DMS79 treated with DMSO at 0.1 percent for 48 hours (cell line): ENCODE data around the gene MUC5AC.
"Not testable (repeated sequence)": the region's sequence is repeated elsewhere in the genome, so short reads cannot be mapped to it uniquely, and the experiment has no call there.

ENCODE experiments used
- DNase-seq: peaks from one replicate; lab custom pipeline; 2025; lab: John Stamatoyannopoulos, UW

Gene MUC5AC

DNA sequence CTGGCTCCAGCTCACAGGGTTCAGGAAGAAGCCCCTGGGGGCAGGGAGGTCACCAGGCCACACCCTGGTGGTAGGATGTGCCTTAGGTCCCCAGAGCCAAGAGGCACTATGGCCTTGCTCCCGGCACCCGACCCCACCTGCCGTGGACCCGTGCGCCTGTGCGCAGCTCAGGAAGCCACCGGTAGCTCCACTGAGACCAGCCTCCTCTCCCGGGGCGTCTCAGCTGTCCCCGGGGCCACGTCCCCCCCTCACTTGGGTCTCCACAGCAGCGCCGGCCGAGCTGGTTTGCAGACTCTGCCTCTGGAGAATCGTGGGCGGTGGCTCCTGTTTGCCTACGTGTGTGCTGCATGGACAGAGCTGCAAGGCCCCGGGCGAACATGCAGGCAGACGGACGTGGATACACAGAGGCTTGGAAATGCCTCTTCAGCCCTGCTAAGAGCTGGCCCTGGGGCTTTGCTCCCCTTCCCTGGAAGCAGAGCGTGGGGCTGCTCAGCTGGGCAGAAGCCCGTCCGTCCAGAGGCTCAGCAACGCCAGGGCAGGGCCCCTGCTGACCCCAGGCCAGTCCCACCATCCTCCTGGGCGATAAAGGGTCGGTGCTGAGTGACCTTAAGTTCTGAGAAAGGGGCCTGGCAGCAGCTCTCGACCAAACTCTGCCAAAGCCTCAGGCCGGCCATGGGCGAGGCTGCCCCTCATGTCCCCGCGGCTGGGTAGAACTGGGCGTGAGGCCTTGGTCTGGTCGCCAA is 49.8 kb downstream of the MUC5AC start:
- no peak for DNase-seq

- no peak for DNase-seq
Measured at GRCh38 chr11:1208144-1208393, 50.3 kb downstream of the MUC5AC start.

DNA sequence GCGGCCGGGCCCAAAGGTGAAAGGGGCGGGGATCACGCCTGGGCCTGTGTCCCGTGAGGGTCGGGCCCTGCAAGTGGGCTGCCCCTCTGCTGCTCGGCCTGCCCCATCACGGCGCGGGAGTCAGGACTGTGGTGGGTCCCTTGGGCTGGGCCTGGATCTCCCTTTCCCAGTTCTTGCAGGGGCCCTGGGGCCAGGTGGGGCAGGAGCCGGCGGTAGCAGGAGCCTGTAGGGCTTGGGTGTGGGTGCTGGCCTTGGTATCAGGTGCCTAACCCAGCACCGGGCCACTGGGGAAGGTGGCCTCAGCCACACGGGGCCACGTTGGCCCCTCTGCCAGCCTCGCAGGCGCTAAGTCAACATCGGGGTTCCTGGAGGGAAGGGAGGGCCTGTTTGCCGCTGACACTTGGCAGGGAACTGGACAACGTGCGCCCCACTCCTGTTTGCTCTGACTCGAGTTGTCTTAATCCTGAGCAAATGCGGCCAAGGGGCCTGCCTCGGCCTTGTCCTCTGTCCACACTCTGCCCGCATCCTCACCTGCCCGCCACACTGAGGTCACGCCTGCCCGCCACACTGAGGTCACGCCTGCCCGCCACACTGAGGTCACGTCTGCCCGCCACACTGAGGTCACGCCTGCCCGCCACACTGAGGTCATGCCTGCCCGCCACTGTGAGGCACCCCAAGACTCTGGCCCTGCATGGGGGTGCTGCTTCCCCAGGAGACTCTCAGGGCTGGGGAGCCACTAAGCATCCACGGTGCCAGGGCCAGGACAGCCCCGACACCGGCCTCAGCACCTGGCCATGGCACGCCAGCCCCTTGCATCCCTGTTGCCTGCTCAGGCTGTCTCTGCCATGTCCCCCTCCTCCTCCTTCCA is 50.9 kb downstream of the MUC5AC start:
- no peak for DNase-seq

DNA sequence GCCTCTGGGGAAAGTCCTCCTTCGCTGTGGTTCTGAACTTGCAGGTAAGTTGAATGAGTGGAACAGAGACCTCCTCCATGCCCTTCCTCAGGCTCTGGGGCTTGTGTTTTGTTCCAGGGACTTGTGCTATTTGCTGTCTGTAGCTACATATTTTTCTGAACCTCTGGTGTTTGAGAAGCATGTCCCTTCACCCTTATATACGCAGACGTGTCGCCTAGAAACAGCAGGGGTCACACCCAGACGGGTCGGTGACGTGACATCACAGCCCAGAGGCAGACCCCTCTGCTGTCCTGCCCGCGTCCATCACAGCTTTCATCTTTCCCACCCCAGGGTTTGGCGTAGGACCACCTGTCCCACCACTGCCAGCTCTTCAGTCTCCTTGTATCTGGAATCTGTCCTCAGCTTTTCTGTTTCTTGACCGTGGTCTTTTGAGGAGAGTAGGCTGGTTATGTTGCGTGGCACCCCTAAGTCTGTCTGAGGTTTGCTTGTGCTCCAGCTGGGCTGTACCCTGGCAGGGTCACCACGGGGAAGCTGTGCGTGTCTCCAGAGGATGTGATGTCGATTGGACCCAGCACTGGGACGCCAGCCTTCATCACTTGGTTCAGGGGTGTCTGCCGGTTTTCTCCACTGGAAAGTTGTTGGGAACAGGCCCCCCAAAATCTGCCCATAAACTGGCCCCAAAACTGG is 51.8 kb downstream of the MUC5AC start:
- DNase-seq: no peak

DNA sequence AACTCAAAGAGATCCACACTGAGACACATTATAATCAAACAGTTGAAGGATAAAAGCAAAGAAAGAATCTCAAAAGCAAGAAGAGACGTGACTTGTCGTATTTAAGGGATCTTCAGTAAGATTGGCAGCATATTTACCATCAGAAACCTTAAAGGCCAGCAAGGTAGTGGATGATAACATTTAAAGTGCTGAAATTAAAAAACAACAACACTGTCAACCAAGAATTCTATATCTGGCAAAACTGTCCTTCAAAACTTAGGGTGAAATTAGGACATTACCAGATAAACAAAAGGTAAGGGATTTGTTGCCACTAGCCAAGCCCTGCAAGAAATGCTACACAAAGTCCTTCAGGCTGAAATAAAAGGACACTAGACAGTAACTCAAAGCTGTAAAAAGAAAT is 54.1 kb downstream of the MUC5AC start:
- no peak for DNase-seq

GRCh38 chr11:1215826-1216225 is 58.1 kb downstream of the MUC5AC start:
- not testable (repeated sequence) for DNase-seq

DNA sequence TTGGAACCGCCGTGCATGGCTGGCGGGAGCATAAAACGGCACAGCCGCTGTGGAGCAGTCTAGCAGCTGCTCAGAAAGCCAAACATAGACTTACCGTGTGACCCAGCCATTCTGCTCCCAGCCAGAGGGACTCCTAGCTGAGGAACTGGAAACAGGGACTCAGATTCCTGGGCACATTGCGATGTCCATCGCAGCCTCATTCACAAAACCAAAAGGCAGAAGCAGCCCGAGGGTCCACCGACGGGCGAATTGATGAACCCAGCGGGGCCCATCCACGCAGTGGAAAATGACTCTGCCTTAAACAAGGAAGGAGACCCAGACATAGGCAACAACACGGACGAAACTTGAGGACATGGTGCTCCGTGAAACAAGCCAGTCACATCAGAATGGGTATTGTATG is 59.4 kb downstream of the MUC5AC start:
- DNase-seq: no peak

GRCh38 chr11:1218256-1218787 is 60.6 kb downstream of the MUC5AC start:
- DNase-seq: no peak

DNA sequence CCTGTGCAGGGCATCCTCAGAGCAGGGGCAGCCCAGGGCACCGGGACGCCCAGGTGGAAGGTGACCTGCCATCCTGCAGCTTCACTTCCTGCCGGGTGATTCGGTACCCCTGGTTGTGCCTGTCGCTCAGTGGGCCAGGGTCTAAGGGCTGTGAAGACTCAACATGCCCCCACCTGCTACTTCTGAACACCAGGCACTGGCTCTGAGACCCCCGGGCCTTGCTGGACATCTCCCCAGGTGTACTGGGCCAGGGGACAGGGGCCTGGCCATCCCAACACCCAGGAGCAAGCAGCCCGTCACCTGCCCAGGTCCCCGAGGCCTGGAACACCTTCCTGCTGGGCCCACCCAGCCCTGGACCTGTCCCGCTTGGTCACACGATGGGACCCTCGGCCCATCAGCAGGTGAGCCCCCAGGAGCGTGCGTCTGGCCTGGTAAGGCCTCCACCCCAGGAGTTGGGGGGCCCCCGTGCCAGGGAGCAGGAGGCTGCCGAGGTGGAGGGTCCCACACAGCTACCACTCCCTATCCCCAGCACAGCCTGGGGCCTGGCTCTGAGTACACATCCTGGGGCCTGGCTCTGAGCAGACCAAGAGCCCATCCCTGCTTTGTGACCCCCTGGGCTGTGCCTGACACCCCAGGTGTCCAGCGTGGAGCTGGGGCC is 61.2 kb downstream of the MUC5AC start:
- DNase-seq: no peak

GRCh38 chr11:1219446-1219833 is 61.7 kb downstream of the MUC5AC start:
- DNase-seq: no peak

DNA sequence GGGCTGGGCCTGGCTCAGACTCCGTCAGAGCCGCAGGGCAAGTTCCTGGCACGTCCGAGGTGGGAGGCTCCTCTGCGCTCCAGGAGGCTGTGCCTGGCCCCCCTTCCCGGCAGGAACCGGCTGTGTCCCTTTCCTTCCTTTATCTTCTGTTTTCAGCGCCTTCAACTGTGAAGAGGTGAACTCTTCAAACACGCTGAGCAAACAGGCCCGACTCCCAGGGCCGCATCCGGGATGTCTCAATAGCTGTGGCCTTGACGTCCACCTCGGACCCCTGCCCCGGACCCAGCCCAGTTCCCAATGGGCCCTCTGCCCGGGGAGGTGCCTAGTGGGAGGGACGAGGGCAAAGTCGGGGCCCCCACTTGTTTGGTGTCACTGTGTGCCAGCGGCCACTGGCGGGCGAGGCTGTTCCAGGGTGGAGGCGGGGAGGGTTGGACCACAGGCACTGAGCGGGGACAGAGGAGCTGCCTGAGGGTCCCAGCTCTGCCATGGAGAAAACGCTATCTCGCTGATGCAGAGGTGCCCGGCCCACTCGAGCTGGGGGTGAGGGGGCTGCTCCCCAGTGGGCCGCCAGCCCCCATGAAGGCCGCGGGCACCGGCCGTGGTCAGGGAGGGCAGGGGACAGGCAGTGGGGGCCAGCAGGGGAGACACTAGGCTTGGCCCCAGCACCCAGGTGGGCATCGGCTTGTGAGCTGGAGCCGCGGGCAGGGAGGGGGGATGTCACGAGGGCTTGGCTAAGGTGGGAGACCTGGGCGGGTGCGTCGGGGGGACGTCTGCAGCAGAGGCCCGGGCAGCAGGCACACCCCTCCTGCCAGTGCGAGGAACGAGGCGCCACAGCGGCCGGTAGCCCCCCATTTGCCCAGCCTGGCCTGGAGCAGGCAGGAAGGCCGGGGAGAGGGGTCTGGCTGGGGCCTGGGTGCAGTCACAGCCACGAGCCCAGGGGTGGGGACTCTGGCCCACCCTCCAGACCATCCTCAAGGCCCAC is 62.4 kb downstream of the MUC5AC start:
- no peak for DNase-seq

DNA sequence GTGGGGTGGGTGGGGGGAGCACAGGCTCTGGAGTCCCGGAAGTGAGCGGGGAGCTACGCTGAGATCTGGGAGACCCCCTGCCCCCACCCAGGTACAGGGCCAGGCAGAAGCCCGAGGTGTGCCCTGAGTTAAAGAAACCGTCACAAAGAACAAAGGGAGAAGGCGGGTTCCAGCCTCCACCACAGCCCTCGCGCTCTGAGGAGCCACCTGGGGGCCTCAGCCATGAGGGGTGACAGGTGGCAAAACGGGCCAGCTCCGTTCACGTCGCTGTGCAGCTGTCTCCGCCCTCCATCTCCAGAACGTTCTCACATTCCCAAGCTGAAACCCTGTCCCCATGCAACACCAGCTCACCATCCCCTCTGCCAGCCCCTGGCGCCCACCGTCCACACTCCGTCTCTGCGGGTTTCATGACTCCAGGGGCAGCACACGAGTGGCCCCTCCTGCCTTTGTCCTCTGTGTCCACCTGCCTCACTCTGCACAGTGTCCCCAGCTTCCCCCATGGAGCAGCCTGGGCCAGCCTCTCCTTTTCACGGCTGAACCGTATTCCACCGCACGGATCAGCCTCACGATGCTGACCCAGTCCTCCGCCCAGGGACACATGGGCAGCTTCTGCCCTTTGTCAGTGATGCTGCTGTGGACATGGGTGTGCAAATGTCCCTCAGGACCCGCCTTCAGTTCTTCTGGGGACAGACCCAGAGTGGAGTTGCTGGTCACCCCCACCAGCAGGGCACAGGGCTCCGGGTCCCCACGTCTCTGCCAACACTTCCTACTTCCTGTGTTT is 63.4 kb downstream of the MUC5AC start:
- no peak for DNase-seq

GRCh38 chr11:1221848-1222311 is 64.1 kb downstream of the MUC5AC start:
- no peak for DNase-seq

DNA sequence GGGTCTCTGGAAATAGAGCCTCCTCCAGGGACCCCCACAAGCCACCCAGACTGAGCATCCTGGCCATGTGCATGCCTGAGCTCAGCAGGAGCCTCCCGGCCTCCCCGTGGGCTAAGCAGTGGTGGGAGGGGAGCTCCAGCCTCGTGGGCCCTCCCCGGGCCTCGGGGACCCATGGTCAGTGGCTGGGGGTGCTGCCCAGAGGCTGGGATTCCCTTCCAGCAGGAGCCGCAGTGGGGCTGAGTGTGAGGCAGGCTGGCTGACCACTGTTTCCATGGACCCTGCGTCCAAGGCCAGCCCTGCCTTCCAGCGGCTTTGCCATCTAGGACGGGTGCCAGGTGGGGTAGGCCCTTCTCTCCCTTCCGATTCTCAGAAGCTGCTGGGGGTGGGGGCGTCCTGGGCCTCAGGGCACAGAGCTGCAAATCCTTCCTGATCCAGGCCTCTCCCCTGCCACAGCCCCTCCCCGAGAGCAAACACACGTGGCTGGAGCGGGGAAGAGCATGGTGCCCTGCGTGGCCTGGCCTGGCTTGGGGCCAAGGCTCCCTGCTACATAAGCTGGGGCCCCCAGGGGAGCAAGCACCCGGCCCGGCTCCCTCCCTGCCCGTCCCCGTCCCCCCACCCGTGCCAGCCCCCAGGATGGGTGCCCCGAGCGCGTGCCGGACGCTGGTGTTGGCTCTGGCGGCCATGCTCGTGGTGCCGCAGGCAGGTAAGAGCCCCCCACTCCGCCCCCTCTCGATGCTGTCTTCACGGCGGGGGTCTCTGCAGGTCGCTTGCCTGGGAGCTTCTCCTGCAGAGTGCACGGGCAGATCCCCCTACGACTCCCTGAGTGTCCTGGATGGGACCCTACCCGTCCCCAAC is 65.0 kb downstream of the MUC5AC start, which contains the start of gene MUC5B:
Gene MUC5B, plus strand, starts transcription at position 576 of the 855 bp plus-strand sequence. Its CDS starts 58 bp downstream, at position 634.
- DNase-seq: no peak

DNA sequence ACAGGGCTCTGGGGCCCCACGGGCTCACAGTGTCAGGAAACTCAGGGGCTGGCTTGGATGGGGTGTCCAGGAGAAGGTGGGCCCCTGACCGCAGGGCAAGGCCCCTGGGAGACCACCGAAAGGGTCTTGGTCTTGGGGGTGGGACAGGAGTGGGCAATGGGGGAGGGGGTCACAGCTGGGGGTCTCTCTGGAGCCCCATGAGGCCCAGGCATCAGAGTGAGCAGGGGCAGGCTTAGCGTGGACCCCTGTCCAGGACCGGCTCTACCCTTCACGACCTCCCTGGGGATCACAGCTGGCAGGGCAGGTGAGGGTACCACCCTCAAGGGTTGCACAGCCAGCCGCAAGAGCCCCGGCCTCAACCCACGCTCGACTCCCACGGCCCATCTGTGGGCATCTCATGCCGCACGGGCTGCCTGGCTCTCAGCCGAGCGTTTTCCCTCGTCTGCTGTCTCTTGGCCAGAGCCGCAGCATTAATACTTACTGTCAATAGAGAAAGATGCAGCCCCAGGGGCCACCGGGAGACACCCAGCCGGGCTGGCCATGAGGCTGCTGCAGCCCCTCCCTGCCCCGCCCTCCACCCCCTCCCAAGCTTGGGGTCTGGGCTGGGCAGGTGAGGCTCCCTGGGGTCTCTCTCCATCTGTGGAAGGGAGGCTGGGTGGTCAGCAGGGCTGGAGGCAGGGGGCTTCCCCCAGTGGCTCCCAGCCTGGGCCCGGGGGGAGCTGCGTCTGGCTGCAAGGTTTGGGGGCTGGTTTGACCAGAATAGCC is 65.8 kb downstream of the MUC5AC start:
- no peak for DNase-seq

GRCh38 chr11:1224111-1224490 is 66.3 kb downstream of the MUC5AC start:
- DNase-seq: no peak

DNA sequence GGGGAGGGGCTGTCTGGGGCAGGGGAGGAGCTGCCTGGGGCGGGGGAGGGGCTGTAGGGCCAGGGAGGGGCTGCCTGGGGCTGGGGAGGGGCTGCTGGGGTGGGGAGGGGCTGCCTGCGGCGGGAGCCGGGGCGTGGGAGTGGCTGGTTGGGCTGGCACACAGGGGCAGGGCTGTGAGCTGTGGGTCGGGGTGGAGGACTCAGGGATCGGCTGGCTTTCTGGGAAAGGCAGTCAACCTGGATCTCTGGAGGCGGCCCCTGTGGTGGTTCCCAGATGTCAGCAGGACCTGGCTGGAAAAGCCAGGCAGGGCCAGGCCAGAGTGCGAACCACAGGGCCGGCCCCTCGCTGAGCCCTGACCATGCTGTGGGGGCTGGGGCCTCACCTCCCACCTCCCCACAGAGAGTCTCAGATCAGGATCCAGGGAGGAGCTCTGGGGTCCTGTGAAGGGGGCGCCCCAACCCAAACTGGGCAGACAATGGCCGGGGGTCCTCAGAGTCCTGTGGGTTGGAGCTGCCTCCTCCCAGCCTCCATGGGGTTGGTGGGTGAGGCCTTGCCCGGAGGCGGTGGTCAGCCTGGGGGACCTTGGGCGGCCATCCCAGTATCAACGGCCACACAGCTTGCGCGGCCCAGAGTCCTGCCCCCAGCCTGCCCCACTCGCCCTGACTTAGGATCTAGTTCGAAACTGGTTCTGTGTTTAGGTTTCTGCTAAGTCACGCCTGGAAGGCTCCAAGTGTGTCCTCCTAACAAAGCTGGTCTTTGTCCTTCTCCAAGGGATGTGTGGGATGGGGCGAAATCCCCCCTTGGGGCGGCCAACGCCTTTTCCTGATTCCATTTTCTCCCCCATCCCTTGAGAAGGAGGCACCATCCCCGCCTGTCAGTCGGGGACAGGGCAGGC is 67.0 kb downstream of the MUC5AC start:
- no peak for DNase-seq
